ENCODE measurements around the gene AFF1.

AFF1 gene

GRCh38 chr4:86909546-86910295 lies 25.1 kb upstream of the AFF1 start:
- Histone ChIP-seq H2BK12ac (ENCODE audit: low read length) (no peak overlapping the region), H3K9me3 (replicated peaks in 1 of 2; ENCODE audit: control insufficient read depth in 2 of 2, insufficient read depth in 1 of 2, low read depth in 1 of 2, low read length in 2 of 2) (no peaks in the 10 kb centered on the region), H3K79me1 (ENCODE audit: low read depth, low read length) (no peaks in the 10 kb centered on the region), H3K4me1 (ENCODE audit: control insufficient read depth in 2 of 2, insufficient read depth in 1 of 2, low read depth in 1 of 2, low read length in 2 of 2) (no peaks in the 10 kb centered on the region), H3K4ac (ENCODE audit: low read length) (no peak overlapping the region), H3K18ac (ENCODE audit: low read length) (no peak overlapping the region), H4K8ac (ENCODE audit: low read depth, low read length) (no peak overlapping the region), H3K27me3 (ENCODE audit: control insufficient read depth in 3 of 3, insufficient read depth in 3 of 3, low read depth in 1 of 3, low read length in 3 of 3) (no peaks in the 10 kb centered on the region), H2BK5ac (ENCODE audit: low read length) (no peak overlapping the region), H2BK15ac (ENCODE audit: low read length) (no peak overlapping the region), H3K23ac (ENCODE audit: low read depth, low read length, poor library complexity) (no peak overlapping the region), H3K9ac (ENCODE audit: low read depth, low read length, poor library complexity) (no peak overlapping the region), H3K4me2 (ENCODE audit: insufficient read depth, low read length, poor library complexity, severe bottlenecking) (no peak overlapping the region), H3K14ac (ENCODE audit: low read length) (no peak overlapping the region), H3K4me3 (ENCODE audit: low read length in 2 of 2) (no peak overlapping the region), H2AK5ac (ENCODE audit: low read depth, low read length) (no peak overlapping the region), H2AFZ (ENCODE audit: low read length) (no peak overlapping the region), H2BK120ac (ENCODE audit: low read depth, low read length) (no peak overlapping the region), H3K36me3 (replicated peaks in 1 of 2; ENCODE audit: control insufficient read depth in 2 of 2, insufficient read depth in 2 of 2, low read length in 2 of 2) (no peaks in the 10 kb centered on the region), H4K91ac (ENCODE audit: low read depth, low read length, poor library complexity) (no peak overlapping the region), H3K27ac (replicated peaks; ENCODE audit: low read length) (no peak overlapping the region)
- DNase-seq (ENCODE audit: low spot score) = no peak
- no CpG with 5 or more reads among the region's 8 CpGs for WGBS, 2 donors (ENCODE audit: extremely low coverage in 2 of 2, insufficient read length in 2 of 2, insufficient replicate concordance in 1 of 2)

- no CpG with 5 or more reads among the region's 5 CpGs for WGBS, 2 donors (ENCODE audit: extremely low coverage in 2 of 2, insufficient read length in 2 of 2, insufficient replicate concordance in 1 of 2)
- no peak overlapping the region for H2BK12ac ChIP-seq (ENCODE audit: low read length)
Measured at GRCh38 chr4:86910369-86910768, 24.4 kb upstream of the AFF1 start.

GRCh38 chr4:86910820-86911684 lies 23.8 kb upstream of the AFF1 start:
- no CpG with 5 or more reads among the region's 7 CpGs for WGBS, 2 donors (ENCODE audit: extremely low coverage in 2 of 2, insufficient read length in 2 of 2, insufficient replicate concordance in 1 of 2)
- H3K4ac ChIP-seq (ENCODE audit: low read length) = no peak overlapping the region
- no peak overlapping the region for H2BK5ac ChIP-seq (ENCODE audit: low read length)
- no peak overlapping the region for H3K4me2 ChIP-seq (ENCODE audit: insufficient read depth, low read length, poor library complexity, severe bottlenecking)
- no peak overlapping the region for H2AFZ ChIP-seq (ENCODE audit: low read length)
- H3K79me1 ChIP-seq (ENCODE audit: low read depth, low read length) = no peaks in the 10 kb centered on the region
- no peaks in the 10 kb centered on the region for H3K4me1 ChIP-seq (ENCODE audit: control insufficient read depth in 2 of 2, insufficient read depth in 1 of 2, low read depth in 1 of 2, low read length in 2 of 2)
- no peak for DNase-seq (ENCODE audit: low spot score)
- no peak overlapping the region for H2AK5ac ChIP-seq (ENCODE audit: low read depth, low read length)
- no peaks in the 10 kb centered on the region for H3K9me3 ChIP-seq (replicated peaks in 1 of 2; ENCODE audit: control insufficient read depth in 2 of 2, insufficient read depth in 1 of 2, low read depth in 1 of 2, low read length in 2 of 2)
- no peak overlapping the region for H3K9ac ChIP-seq (ENCODE audit: low read depth, low read length, poor library complexity)
- H4K8ac ChIP-seq (ENCODE audit: low read depth, low read length) = no peak overlapping the region
- no peak overlapping the region for H3K27ac ChIP-seq (replicated peaks; ENCODE audit: low read length)
- no peaks in the 10 kb centered on the region for H3K27me3 ChIP-seq (ENCODE audit: control insufficient read depth in 3 of 3, insufficient read depth in 3 of 3, low read depth in 1 of 3, low read length in 3 of 3)
- H2BK12ac ChIP-seq (ENCODE audit: low read length) = no peak overlapping the region
- no peak overlapping the region for H2BK120ac ChIP-seq (ENCODE audit: low read depth, low read length)
- H3K36me3 ChIP-seq (replicated peaks in 1 of 2; ENCODE audit: control insufficient read depth in 2 of 2, insufficient read depth in 2 of 2, low read length in 2 of 2) = no peaks in the 10 kb centered on the region
- H3K18ac ChIP-seq (ENCODE audit: low read length) = no peak overlapping the region
- H4K91ac ChIP-seq (ENCODE audit: low read depth, low read length, poor library complexity) = no peak overlapping the region
- H3K23ac ChIP-seq (ENCODE audit: low read depth, low read length, poor library complexity) = no peak overlapping the region
- H3K4me3 ChIP-seq (ENCODE audit: low read length in 2 of 2) = no peak overlapping the region
- no peak overlapping the region for H2BK15ac ChIP-seq (ENCODE audit: low read length)
- H3K14ac ChIP-seq (ENCODE audit: low read length) = no peak overlapping the region

More at GRCh38 chr4:86910369-86910768, 24.4 kb upstream of the AFF1 start:
- no peak overlapping the region for H3K14ac ChIP-seq (ENCODE audit: low read length)
- no peak overlapping the region for H3K4me2 ChIP-seq (ENCODE audit: insufficient read depth, low read length, poor library complexity, severe bottlenecking)
- H2AK5ac ChIP-seq (ENCODE audit: low read depth, low read length) = no peak overlapping the region
- H2BK120ac ChIP-seq (ENCODE audit: low read depth, low read length) = no peak overlapping the region
- H4K8ac ChIP-seq (ENCODE audit: low read depth, low read length) = no peak overlapping the region
- no peaks in the 10 kb centered on the region for H3K9me3 ChIP-seq (replicated peaks in 1 of 2; ENCODE audit: control insufficient read depth in 2 of 2, insufficient read depth in 1 of 2, low read depth in 1 of 2, low read length in 2 of 2)
- H3K27ac ChIP-seq (replicated peaks; ENCODE audit: low read length) = no peak overlapping the region
- no peak overlapping the region for H3K23ac ChIP-seq (ENCODE audit: low read depth, low read length, poor library complexity)
- H3K27me3 ChIP-seq (ENCODE audit: control insufficient read depth in 3 of 3, insufficient read depth in 3 of 3, low read depth in 1 of 3, low read length in 3 of 3) = no peaks in the 10 kb centered on the region
- no peak overlapping the region for H3K18ac ChIP-seq (ENCODE audit: low read length)
- H3K4ac ChIP-seq (ENCODE audit: low read length) = no peak overlapping the region
- H3K36me3 ChIP-seq (replicated peaks in 1 of 2; ENCODE audit: control insufficient read depth in 2 of 2, insufficient read depth in 2 of 2, low read length in 2 of 2) = no peaks in the 10 kb centered on the region
- H2BK15ac ChIP-seq (ENCODE audit: low read length) = no peak overlapping the region
- DNase-seq (ENCODE audit: low spot score) = no peak
- no peak overlapping the region for H4K91ac ChIP-seq (ENCODE audit: low read depth, low read length, poor library complexity)
- H3K79me1 ChIP-seq (ENCODE audit: low read depth, low read length) = no peaks in the 10 kb centered on the region
- no peak overlapping the region for H2AFZ ChIP-seq (ENCODE audit: low read length)
- H3K9ac ChIP-seq (ENCODE audit: low read depth, low read length, poor library complexity) = no peak overlapping the region
- H3K4me3 ChIP-seq (ENCODE audit: low read length in 2 of 2) = no peak overlapping the region
- no peaks in the 10 kb centered on the region for H3K4me1 ChIP-seq (ENCODE audit: control insufficient read depth in 2 of 2, insufficient read depth in 1 of 2, low read depth in 1 of 2, low read length in 2 of 2)
- H2BK5ac ChIP-seq (ENCODE audit: low read length) = no peak overlapping the region

- Histone ChIP-seq H3K9ac (ENCODE audit: low read depth, low read length, poor library complexity) (no peak overlapping the region), H4K91ac (ENCODE audit: low read depth, low read length, poor library complexity) (no peak overlapping the region), H3K4me1 (ENCODE audit: control insufficient read depth in 2 of 2, insufficient read depth in 1 of 2, low read depth in 1 of 2, low read length in 2 of 2) (no peaks in the 10 kb centered on the region), H2BK5ac (ENCODE audit: low read length) (no peak overlapping the region), H2AK5ac (ENCODE audit: low read depth, low read length) (no peak overlapping the region), H3K4ac (ENCODE audit: low read length) (no peak overlapping the region), H2AFZ (ENCODE audit: low read length) (no peak overlapping the region), H4K8ac (ENCODE audit: low read depth, low read length) (no peak overlapping the region), H2BK15ac (ENCODE audit: low read length) (no peak overlapping the region), H3K4me2 (ENCODE audit: insufficient read depth, low read length, poor library complexity, severe bottlenecking) (no peak overlapping the region), H3K4me3 (ENCODE audit: low read length in 2 of 2) (no peak overlapping the region), H3K14ac (ENCODE audit: low read length) (no peak overlapping the region), H3K23ac (ENCODE audit: low read depth, low read length, poor library complexity) (no peak overlapping the region), H3K36me3 (replicated peaks in 1 of 2; ENCODE audit: control insufficient read depth in 2 of 2, insufficient read depth in 2 of 2, low read length in 2 of 2) (no peaks in the 10 kb centered on the region), H3K27ac (replicated peaks; ENCODE audit: low read length) (no peak overlapping the region), H3K9me3 (replicated peaks in 1 of 2; ENCODE audit: control insufficient read depth in 2 of 2, insufficient read depth in 1 of 2, low read depth in 1 of 2, low read length in 2 of 2) (no peaks in the 10 kb centered on the region), H3K27me3 (ENCODE audit: control insufficient read depth in 3 of 3, insufficient read depth in 3 of 3, low read depth in 1 of 3, low read length in 3 of 3) (no peaks in the 10 kb centered on the region), H3K79me1 (ENCODE audit: low read depth, low read length) (no peaks in the 10 kb centered on the region), H2BK12ac (ENCODE audit: low read length) (no peak overlapping the region), H3K18ac (ENCODE audit: low read length) (no peak overlapping the region), H2BK120ac (ENCODE audit: low read depth, low read length) (no peak overlapping the region)
- no peak for DNase-seq (ENCODE audit: low spot score)
- WGBS, 2 donors (ENCODE audit: extremely low coverage in 2 of 2, insufficient read length in 2 of 2, insufficient replicate concordance in 1 of 2) = no CpG with 5 or more reads among the region's 1 CpG
Measured at GRCh38 chr4:86916392-86916791, 18.4 kb upstream of the AFF1 start.
